ENCODE data around the gene SIRPA.

- TF ChIP-seq CTCF (IDR thresholded peaks at IDR 0.05; ENCODE audit: poor library complexity) (no peak), EZH2 (IDR thresholded peaks at IDR 0.05; ENCODE audit: borderline replicate concordance) (no peak), EZH2phosphoT487 (IDR thresholded peaks at IDR 0.05; ENCODE audit: low read depth, severe bottlenecking, unreplicated experiment) (no peak)
Observed at GRCh38 chr20:1876217-1876921, 18.8 kb upstream of the SIRPA start.
